GM20431 (cell line): ENCODE measurements around the gene C14orf180.
"Not testable (repeated sequence)": the region's sequence is repeated elsewhere in the genome, so short reads cannot be mapped to it uniquely, and the experiment has no call there.

ENCODE experiments used
- in situ Hi-C: fragments of 300-500 bp; cut with MseI, MboI; formaldehyde crosslinking; loops from one replicate; pipeline ENCODE4 v1.15.0; 2020; ENCODE audit warnings: low sequenced_read_pairs; ENCODE audit not compliant: unreplicated experiment

Gene C14orf180

GRCh38 chr14:104576232-104576969, 3.2 kb upstream of the C14orf180 start:
- in situ Hi-C loops = no loop called here

- in situ Hi-C loops = no loop called here
These were observed 2.6 kb upstream of the C14orf180 start for GRCh38 chr14:104576970-104577332.

- in situ Hi-C loops = no loop called here
These were observed 2.1 kb upstream of the C14orf180 start for GRCh38 chr14:104577426-104577825.

GRCh38 chr14:104577847-104578301, 1.7 kb upstream of the C14orf180 start:
- in situ Hi-C loops = no loop called here

GRCh38 chr14:104578321-104578720, 1.2 kb upstream of the C14orf180 start:
- in situ Hi-C loops = no loop called here

GRCh38 chr14:104579939-104580338, 375 bp downstream of the C14orf180 start:
- in situ Hi-C loops = not testable (repeated sequence)

GRCh38 chr14:104580961-104581360, 1.4 kb downstream of the C14orf180 start:
- in situ Hi-C loops = no loop called here

- in situ Hi-C loops = no loop called here
These were observed 2.0 kb downstream of the C14orf180 start for GRCh38 chr14:104581521-104581920.

- in situ Hi-C loops = no loop called here
These were observed 2.4 kb downstream of the C14orf180 start for GRCh38 chr14:104582005-104582404.

GRCh38 chr14:104582662-104583061, 3.1 kb downstream of the C14orf180 start:
- in situ Hi-C loops = no loop called here

GRCh38 chr14:104583424-104584306, 4.1 kb downstream of the C14orf180 start:
- in situ Hi-C loops = no loop called here

GRCh38 chr14:104584557-104584956, 5.0 kb downstream of the C14orf180 start:
- in situ Hi-C loops = no loop called here

- in situ Hi-C loops = no loop called here
These were observed 6.6 kb downstream of the C14orf180 start for GRCh38 chr14:104585966-104586697.

GRCh38 chr14:104586832-104587620, 7.5 kb downstream of the C14orf180 start:
- in situ Hi-C loops = no loop called here

GRCh38 chr14:104587641-104588040, 8.1 kb downstream of the C14orf180 start:
- in situ Hi-C loops = no loop called here

GRCh38 chr14:104588066-104588857, 8.7 kb downstream of the C14orf180 start:
- in situ Hi-C loops = no loop called here

- in situ Hi-C loops = no loop called here
These were observed 10.0 kb downstream of the C14orf180 start for GRCh38 chr14:104589338-104590195.
